Pancreas (tissue), 10 donors: Measurements from ENCODE around the gene DCC. TPM values are rescaled to one million over a fixed set of nuclear protein-coding genes. Genes with fewer than 3 reads are reported as not detected.

Experiments
- ATAC-seq, 4 donors: fragments of 200-7000 bp; cut with Tn5 transposase; one replicate each; pipeline versions ENCODE4 v1.8.0 to v1.9.1; 2020; ENCODE audit warnings: mild to moderate bottlenecking in 4 of 4, moderate library complexity in 4 of 4
- DNase-seq, 6 donors: peaks; one replicate each; pipeline ENCODE4 v3.0.0-alpha.2; 2020
- FAIRE-seq: peaks from 2 replicates; lab custom pipeline; 2012; peaks lifted over from hg19 to GRCh38; lab: Jason Lieb, UNC
- H3K27ac ChIP-seq, 4 donors: fragments of 200-600 bp; sonication (generic); 1 replicate in 3 of 4; 2 replicates in 1 of 4; pipeline versions ENCODE4 v1.5.0 to v1.8.0; 2020
- H3K27me3 ChIP-seq, 4 donors: fragments of 200-600 bp; one replicate each; pipeline ENCODE4 v1.8.0; 2021
- H3K36me3 ChIP-seq, 3 donors: fragments of 200-600 bp; sonication (generic) in 1 of 3; one replicate each; pipeline versions ENCODE4 v1.5.0 to v1.8.0; 2020 to 2021
- H3K4me1 ChIP-seq, 3 donors: fragments of 200-600 bp; one replicate each; pipeline ENCODE4 v1.8.0; 2021
- H3K4me3 ChIP-seq, 4 donors: fragments of 200-600 bp; sonication (generic) in 2 of 4; one replicate each; pipeline versions ENCODE4 v1.5.0 to v1.8.0; 2020 to 2021
- H3K9me3 ChIP-seq, 4 donors: fragments of 200-600 bp; one replicate each; pipeline ENCODE4 v1.8.0; 2021
- WGBS, 2 donors: extraction: QIAGEN DNeasy Blood & Tissue Kit; methylation state at CpG; one replicate each; pipeline ENCODE4 v1.1.7; 2013; 5-methylcytosine and 5-hydroxymethylcytosine counted together
- intact Hi-C, 3 donors: fragments of 100-400 bp; cut with DNase I; formaldehyde crosslinking; loops; one replicate each; pipeline versions ENCODE4 v1.11.1 to v1.14.2; 2022
- polyA plus RNA-seq, 2 donors: library from polyadenylated mRNA; stranded (reverse); fragments of 200-250 nt; gene quantifications; one replicate each; pipeline ENCODE4 v1.2.3, GENCODE V29; 2013
- total RNA-seq, 6 donors: library from RNA; stranded (reverse); fragmentation: NEBNext Ultra II Directional in 4 of 6; extraction: Animal tissue kit (Norgen Biotek cat#: 25700) in 4 of 6; gene quantifications; one replicate each; pipeline versions ENCODE4 v1.2.1 to v1.2.4, GENCODE V29; 2021 to 2023
- TF ChIP-seq, protein P1 (sequence below), 4 donors: fragments of 200-600 bp; sonication (generic) in 3 of 4; IDR thresholded peaks; one replicate each; pipeline versions ENCODE4 v1.5.0 to v1.8.0; 2021; ENCODE audit warnings: antibody characterized with exemption in 4 of 4
- donor health status: healthy with polysubstance abuse.
- donor health status: DM: no; HTN: no; CAD: no; lungs with moderate emphysema.
- donor health status: DM: no; HTN: no; CAD: no.
- donor health status: control.
- donor health status: control.
- donor health status: Bipolar disorder and iron deficiency.
- donor health status: DM: yes; HTN: yes; CAD: no.
- donor health status: DM: no; HTN: no; CAD: no.
- donor health status: DM: no; HTN: no; CAD: no.
- donor health status: DM: yes; HTN: yes; CAD: no.

Gene DCC
- total and polyA plus RNA-seq, 8 donors = 0.18 to 0.44 (median 0.28) TPM; not detected in 1

DNA sequence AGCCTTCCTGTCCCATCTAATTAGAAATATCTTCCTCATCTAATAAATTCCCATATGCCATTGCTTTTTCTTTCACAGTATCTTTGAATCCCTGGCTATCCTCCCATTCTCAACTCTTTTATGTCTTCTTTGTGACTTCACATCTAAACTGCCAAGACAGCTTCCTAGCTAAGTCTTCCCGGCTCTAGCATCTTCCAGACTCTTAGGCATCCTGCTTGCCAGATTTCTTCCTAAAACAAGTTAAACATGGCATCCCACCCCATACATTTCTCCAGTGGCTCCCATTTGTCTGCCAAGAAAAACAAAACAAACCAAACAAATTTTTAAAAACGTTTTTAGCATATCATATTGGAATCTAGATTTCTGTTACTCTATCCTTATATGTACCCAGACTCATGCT, 1132.5 kb downstream of the DCC start:
- FAIRE-seq (no peak), DNase-seq (no peak), ATAC-seq (no peak)
- 28 to 40% methylated on average over 2 of the region's 2 CpGs for WGBS, 2 donors
- intact Hi-C loops = no loop called here
- Histone ChIP-seq H3K36me3 (no peaks in the 10 kb centered on the region), H3K27me3 (no peaks in the 10 kb centered on the region), H3K9me3 (no peaks in the 10 kb centered on the region), H3K4me1 (no peaks in the 10 kb centered on the region), H3K4me3 (no peak overlapping the region), H3K27ac (no peak overlapping the region)
- TF ChIP-seq, protein P1, sequence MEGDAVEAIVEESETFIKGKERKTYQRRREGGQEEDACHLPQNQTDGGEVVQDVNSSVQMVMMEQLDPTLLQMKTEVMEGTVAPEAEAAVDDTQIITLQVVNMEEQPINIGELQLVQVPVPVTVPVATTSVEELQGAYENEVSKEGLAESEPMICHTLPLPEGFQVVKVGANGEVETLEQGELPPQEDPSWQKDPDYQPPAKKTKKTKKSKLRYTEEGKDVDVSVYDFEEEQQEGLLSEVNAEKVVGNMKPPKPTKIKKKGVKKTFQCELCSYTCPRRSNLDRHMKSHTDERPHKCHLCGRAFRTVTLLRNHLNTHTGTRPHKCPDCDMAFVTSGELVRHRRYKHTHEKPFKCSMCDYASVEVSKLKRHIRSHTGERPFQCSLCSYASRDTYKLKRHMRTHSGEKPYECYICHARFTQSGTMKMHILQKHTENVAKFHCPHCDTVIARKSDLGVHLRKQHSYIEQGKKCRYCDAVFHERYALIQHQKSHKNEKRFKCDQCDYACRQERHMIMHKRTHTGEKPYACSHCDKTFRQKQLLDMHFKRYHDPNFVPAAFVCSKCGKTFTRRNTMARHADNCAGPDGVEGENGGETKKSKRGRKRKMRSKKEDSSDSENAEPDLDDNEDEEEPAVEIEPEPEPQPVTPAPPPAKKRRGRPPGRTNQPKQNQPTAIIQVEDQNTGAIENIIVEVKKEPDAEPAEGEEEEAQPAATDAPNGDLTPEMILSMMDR (IDR thresholded peaks at IDR 0.05) = no peak

DNA sequence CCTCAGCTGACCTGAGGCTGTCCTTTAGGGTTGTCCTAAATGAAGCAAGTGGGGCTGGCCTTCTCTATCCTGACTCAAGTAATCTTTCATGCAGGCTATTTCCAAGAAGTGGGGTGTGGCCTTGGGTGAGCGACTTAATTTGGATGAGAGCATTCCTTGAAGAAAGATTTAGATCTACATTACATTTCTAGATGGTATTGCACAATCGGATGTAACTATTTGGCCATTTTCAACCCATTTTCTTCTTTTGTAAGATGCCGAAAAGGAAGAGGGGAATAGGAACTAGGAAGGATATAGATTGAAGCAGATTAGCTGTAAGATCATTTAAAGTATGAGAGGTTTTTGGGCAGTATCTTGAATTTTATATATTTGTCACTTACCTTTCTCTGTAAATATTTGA, 1138.2 kb downstream of the DCC start:
- Histone ChIP-seq H3K4me1 (no peaks in the 10 kb centered on the region), H3K27me3 (no peaks in the 10 kb centered on the region), H3K36me3 (no peaks in the 10 kb centered on the region), H3K27ac (no peak overlapping the region), H3K4me3 (no peak overlapping the region), H3K9me3 (no peaks in the 10 kb centered on the region)
- no peak for DNase-seq
- intact Hi-C loops = no loop called here
- TF ChIP-seq, protein P1 (IDR thresholded peaks at IDR 0.05) = no peak
- 64 to 79% methylated on average over 3 of the region's 3 CpGs for WGBS, 2 donors
- no peak for FAIRE-seq
- ATAC-seq = no peak

DNA sequence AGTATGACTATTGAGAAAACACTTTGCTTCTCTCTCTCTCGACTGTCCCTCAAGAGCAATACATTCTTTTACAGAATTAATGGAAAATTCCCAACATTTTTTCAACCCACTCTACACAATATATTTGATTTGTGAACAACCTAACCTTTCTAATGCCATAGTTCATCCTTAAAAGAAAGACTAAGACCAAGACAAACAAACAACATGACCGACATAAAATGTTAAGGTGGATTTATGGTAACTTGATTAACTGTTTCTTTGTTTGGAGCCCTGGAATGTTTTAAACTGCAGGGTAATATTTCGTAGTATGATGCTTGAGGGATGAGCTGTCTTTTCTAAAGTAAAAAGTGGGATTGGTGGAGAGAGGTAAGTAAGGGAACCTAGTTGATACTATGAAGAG, 1146.3 kb downstream of the DCC start:
- Histone ChIP-seq H3K9me3 (no peaks in the 10 kb centered on the region), H3K36me3 (no peaks in the 10 kb centered on the region), H3K4me1 (no peaks in the 10 kb centered on the region), H3K27ac (no peak overlapping the region), H3K27me3 (no peaks in the 10 kb centered on the region), H3K4me3 (no peak overlapping the region)
- WGBS, 2 donors = 43 to 52% methylated on average over 3 of the region's 3 CpGs
- TF ChIP-seq, protein P1 (IDR thresholded peaks at IDR 0.05) = no peak
- DNase-seq = no peak
- FAIRE-seq = no peak
- intact Hi-C loops = no loop called here
- no peak for ATAC-seq

DNA sequence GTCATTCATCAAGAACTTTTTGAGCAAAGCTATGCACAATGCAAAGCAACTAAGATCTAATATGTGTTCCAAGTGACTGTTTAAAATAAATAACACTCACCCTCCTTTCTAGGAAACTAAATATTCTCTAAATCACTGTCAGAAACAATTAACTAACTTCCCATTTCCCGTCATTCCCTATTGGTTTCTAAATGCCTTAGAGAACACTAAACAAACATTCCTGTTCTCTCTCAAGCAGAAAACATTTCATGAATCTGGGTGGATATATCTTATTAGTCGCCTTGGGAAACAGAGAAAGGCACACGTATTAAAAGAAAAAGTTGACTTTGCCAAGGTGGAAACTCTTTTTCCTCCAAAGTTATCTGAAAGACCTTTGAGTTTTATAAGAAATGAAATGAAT, 1149.3 kb downstream of the DCC start:
- 6 to 12% methylated on average over 3 of the region's 3 CpGs for WGBS, 2 donors
- no peak for DNase-seq
- H3K9me3 ChIP-seq = no peaks in the 10 kb centered on the region
- intact Hi-C loops = no loop called here
- no peak overlapping the region for H3K27ac ChIP-seq
- no peak overlapping the region for H3K4me3 ChIP-seq
- H3K27me3 ChIP-seq = no peaks in the 10 kb centered on the region
- FAIRE-seq = no peak
- H3K36me3 ChIP-seq = no peaks in the 10 kb centered on the region
- ATAC-seq = no peak
- no peaks in the 10 kb centered on the region for H3K4me1 ChIP-seq
- TF ChIP-seq, protein P1 (IDR thresholded peaks at IDR 0.05) = no peak

DNA sequence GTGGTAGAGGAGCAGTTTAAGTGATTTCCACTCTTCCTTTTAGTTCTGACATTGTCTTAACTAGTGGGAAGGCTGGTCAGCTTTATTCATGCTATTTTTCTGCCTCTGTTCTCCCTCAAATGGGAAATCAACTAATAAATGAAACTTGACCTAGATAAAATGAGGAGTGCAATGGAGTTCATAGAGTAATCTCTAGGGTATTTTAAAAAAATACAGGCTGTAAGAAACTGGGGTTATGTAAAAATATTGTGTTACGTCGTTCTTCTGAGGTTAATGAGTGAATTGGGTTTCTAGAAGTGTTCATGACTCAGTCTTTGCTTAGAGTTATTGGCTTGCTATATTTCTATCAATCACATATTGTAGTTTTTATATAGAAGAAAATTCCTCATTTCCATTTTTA, 1150.0 kb downstream of the DCC start:
- H3K27ac ChIP-seq = no peak overlapping the region
- no peak overlapping the region for H3K4me3 ChIP-seq
- FAIRE-seq (no peak), DNase-seq (no peak), ATAC-seq (no peak)
- no peaks in the 10 kb centered on the region for H3K9me3 ChIP-seq
- intact Hi-C loops = no loop called here
- H3K4me1 ChIP-seq = no peaks in the 10 kb centered on the region
- WGBS, 2 donors = 61 to 68% methylated on average over 2 of the region's 2 CpGs
- H3K27me3 ChIP-seq = no peaks in the 10 kb centered on the region
- no peaks in the 10 kb centered on the region for H3K36me3 ChIP-seq
- TF ChIP-seq, protein P1 (IDR thresholded peaks at IDR 0.05) = no peak
